Measurements from ENCODE around the gene SH3PXD2B. TPM values are rescaled to one million over a fixed set of nuclear protein-coding genes. Genes with fewer than 3 reads are reported as not detected.

The SH3PXD2B gene
- total RNA-seq, 1 donor: 28.1 TPM

DNA sequence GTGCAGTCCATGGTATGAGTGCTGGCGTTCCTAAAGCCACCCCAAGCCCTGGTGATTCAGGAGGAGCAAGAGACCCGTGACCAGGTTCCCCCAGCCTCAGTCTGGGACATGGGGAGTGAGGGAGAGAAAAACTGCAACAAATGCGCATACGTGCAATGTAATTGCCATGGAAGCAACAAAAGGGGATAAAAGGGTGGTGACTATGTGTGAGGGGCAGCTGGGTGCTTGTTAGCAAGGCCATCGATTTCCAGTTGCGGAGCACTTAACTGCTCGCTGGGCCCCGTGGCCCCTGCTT is 709 bp upstream of the SH3PXD2B start:
- H3K4me3 ChIP-seq (ENCODE audit: low read depth, low read length): peak overlapping the region; percentile 55
- TF ChIP-seq, protein P1, sequence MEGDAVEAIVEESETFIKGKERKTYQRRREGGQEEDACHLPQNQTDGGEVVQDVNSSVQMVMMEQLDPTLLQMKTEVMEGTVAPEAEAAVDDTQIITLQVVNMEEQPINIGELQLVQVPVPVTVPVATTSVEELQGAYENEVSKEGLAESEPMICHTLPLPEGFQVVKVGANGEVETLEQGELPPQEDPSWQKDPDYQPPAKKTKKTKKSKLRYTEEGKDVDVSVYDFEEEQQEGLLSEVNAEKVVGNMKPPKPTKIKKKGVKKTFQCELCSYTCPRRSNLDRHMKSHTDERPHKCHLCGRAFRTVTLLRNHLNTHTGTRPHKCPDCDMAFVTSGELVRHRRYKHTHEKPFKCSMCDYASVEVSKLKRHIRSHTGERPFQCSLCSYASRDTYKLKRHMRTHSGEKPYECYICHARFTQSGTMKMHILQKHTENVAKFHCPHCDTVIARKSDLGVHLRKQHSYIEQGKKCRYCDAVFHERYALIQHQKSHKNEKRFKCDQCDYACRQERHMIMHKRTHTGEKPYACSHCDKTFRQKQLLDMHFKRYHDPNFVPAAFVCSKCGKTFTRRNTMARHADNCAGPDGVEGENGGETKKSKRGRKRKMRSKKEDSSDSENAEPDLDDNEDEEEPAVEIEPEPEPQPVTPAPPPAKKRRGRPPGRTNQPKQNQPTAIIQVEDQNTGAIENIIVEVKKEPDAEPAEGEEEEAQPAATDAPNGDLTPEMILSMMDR (IDR thresholded peaks at IDR 0.05; ENCODE audit: insufficient read depth, low read depth, low read length): no peak
- DNase-seq (ENCODE audit: low read depth): no peak

DNA sequence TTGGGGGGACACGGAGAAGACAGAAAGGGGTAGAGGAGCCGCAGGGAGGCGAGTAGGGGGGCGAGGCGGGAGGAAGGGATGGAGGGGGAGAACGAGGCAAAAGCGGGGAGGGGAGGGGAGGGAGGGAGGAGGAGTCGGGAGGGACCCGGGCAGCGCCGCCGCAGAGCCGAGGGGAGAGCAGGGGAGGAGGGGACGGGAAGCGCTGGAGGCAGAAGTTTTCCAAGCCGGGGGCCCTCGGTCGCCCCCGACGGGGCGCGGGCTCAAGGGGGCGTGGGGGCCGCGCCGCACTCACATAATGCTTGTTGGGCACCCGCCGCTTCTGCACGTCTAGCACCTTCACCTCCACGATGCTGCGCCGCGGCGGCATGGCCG is 353 bp downstream of the SH3PXD2B start:
- TF ChIP-seq, protein P1 (IDR thresholded peaks at IDR 0.05; ENCODE audit: insufficient read depth, low read depth, low read length): no peak
- H3K4me3 ChIP-seq (ENCODE audit: low read depth, low read length): peak overlapping the region; percentile 91
- DNase-seq (ENCODE audit: low read depth): no peak

DNA sequence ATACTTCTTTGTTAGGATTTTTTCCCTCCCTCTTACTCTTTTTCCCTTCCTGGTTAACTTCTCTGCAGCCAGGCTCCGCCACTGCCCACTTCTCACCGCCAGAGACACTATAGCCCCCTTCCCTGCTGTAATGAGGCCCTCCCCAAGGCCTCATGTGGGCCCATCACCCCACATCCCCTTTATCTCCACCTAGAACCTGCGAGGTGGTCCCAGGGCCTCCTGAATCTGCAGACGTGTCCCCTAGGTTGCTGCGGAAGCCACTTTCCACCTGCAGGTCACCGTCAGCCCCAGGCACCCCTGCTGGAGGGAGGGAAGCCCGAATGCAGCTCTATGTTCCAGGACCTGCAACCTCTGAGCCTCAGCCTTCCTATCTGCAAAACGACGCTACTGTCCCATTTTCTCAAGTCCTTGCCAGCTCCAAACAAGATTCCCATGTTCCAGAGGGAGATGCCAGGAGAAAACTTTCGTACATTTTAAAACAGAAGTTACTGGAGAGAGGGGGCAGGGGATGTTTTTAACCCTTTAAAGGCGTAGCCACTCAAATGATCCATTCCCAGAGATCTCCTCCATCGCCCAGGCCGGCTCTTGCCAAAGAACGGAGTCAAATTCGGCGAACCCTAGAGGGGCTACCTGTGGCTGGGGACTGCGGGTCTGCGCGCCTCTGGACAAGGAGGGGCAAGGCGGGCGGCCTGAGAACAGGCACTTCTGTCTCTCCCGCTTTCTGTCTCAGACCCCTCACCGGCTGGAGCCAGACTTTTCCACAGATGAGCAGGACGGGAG is 929 bp downstream of the SH3PXD2B start:
- peak; percentile 76 for DNase-seq (ENCODE audit: low read depth)
- TF ChIP-seq, protein P1 (IDR thresholded peaks at IDR 0.05; ENCODE audit: insufficient read depth, low read depth, low read length): peak; percentile 78
- peak overlapping the region; percentile 91 for H3K4me3 ChIP-seq (ENCODE audit: low read depth, low read length)

DNA sequence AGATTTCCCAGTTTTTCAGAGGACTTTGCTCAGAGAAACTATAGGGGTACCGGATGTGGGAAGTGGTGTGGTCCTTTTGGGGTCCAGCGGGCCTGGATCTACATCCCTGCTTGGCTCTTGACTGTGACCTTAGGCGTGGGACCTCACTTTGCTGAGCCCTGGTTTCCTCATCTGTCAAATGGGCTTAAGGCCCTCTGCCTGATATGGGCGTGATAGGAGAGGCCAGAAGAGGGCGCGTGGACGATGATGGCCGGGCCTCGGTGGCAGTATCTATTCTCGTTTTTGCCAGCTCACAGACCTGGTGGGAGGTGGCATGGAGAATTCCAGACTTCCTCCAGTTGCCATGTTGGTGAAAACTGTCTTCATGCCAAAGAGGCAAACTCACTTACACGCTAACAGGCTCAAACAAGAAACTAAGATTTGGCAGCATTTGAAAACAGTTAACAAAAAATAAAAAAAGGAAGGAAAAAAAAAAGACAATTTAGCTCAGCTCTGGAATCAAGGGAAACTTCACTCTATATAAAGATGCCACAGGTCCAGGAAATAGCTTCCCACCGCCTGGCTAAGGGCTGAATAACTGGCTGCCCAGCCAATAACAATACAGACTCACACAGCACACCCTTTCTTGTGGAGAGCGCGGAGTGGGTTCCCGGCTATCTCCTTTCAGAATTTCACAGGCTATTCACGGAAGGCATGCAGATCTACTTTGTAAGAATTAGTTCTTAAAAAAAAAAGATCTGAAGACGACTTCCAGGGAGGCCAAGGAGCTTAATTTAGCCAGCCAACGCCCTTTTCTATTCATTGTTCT is 1.7 kb downstream of the SH3PXD2B start:
- TF ChIP-seq, protein P1 (IDR thresholded peaks at IDR 0.05; ENCODE audit: insufficient read depth, low read depth, low read length): no peak
- DNase-seq (ENCODE audit: low read depth): peak; percentile 69
- H3K4me3 ChIP-seq (ENCODE audit: low read depth, low read length): peak overlapping the region; percentile 91

DNA sequence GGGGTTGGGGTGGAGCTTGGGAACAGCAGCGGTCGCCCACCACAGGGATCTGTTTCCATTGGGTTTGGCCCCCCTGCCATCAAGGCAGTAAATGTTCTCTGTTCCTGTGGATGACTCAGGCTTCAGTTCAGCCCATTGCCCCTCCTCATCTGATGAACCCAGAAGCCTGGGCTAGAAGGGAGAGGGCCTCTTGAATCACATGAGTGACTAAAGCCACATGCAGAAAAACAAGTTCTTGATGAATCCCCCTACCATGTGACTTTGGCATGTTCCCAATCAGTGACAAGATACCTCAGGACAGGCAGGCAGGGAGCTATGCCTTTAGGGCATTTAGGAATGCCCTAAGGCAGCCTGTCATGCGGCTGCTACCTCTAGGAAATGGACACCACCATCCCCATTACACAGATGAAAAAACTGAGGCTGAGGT is 2.5 kb downstream of the SH3PXD2B start:
- no peak overlapping the region for H3K4me3 ChIP-seq (ENCODE audit: low read depth, low read length)
- peak; percentile 88 for DNase-seq (ENCODE audit: low read depth)
- TF ChIP-seq, protein P1 (IDR thresholded peaks at IDR 0.05; ENCODE audit: insufficient read depth, low read depth, low read length): no peak

DNA sequence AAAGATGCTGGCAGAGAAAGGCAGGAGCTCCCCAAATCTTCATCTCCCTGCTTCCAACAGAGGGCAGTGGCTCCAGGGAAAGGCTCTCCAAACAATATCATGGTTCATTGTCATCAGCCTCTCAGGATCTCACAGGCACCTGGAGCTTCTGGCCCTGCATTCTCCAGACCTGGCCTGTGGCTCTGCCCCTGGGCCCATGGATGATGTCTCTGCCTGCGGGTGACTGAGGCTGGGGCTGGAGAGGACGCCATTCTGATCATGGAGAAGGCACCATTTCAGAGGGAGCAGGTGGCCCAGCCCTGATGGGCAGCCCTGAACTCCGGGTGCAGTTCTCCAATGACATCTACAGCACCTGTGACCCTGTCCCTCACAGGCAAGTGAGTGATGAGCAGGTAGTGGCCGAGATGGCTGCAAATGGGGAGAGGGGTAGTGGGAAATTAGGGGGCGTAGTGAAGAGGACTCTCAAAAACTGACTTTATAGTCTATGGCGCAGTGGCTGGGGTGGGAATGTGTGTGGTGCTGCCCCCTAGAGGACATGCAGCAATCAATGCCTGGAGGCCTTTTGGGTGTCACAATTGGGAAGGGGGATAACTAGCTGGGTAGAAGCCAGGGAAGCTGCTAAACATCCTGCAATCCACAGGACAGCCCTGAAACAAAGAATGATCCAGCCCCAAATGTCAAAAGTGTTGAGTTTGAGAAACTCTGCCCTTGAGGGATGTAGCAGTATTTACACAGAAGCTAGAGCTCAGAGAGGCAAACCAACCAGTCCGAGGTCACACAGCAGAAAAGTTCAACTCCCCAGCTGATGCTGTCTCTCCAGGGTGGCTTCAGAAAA is 3.2 kb downstream of the SH3PXD2B start:
- TF ChIP-seq, protein P1 (IDR thresholded peaks at IDR 0.05; ENCODE audit: insufficient read depth, low read depth, low read length): peak; percentile 72
- DNase-seq (ENCODE audit: low read depth): peak; percentile 69
- no peak overlapping the region for H3K4me3 ChIP-seq (ENCODE audit: low read depth, low read length)
